Measurements from ENCODE around the gene SMAD6. TPM values are rescaled to one million over a fixed set of nuclear protein-coding genes. Genes with fewer than 3 reads are reported as not detected.

SMAD6 gene
- total RNA-seq (2014; rRNA removed) (19.9 and 21.8 TPM in 2 replicates), Bru-seq, nascent RNA (percentile 82 among the genes with signal in this experiment), BruChase-seq, experiment 1, labeled RNA remaining after a 6-hour chase (percentile 68 among the genes with signal in this experiment), BruChase-seq, experiment 2, labeled RNA remaining after a 2-hour chase (percentile 79 among the genes with signal in this experiment)
- long read RNA-seq, full-length matches to known transcripts: 41 of 70 reads
- long read RNA-seq, partial matches to known transcripts: 0 of 70 reads
- long read RNA-seq, other reads (novel, unspliced or antisense): 29 of 70 reads

- H3K4me2 ChIP-seq (ENCODE audit: low read length): peak within 1 kb of the TSS; percentile 89
Observed at GRCh38 chr15:66702035-66702786, at the start of gene SMAD6. TSS of gene SMAD6 (plus strand) at chr15:66702236. CDS start at chr15:66703259, 1,023 bp downstream.

GRCh38 chr15:66652806-66653205 lies 49.2 kb upstream of the SMAD6 start:
- POLR2A ChIA-PET (ENCODE audit: unreplicated experiment): no interaction called here
- no peak overlapping the region for H3K27ac ChIP-seq (ENCODE audit: low read length)
- no peak overlapping the region for H3K4me3 ChIP-seq (ENCODE audit: low read length)
- intact Hi-C loops (cut with micrococcal nuclease): no loop called here
- CTCF ChIA-PET: no interaction called here
- H3K4me1 ChIP-seq (ENCODE audit: insufficient read depth, low read length): peaks cover 10% of the 10 kb centered on the region
- TF ChIP-seq EZH2phosphoT487 (IDR thresholded peaks at IDR 0.05; ENCODE audit: borderline replicate concordance, low read length) (no peak), CTCF (conservative IDR thresholded peaks at IDR 0.05; ENCODE audit: low read depth, low read length) (no peak), EZH2 (IDR thresholded peaks at IDR 0.05; ENCODE audit: low read length, unreplicated experiment) (no peak)
- no peaks in the 10 kb centered on the region for H3K27me3 ChIP-seq (ENCODE audit: low read length)
- no peak for ATAC-seq
- H2AFZ ChIP-seq (ENCODE audit: low read length): no peak overlapping the region
- DNase-seq: no peak
- no peaks in the 10 kb centered on the region for H3F3A ChIP-seq (ENCODE audit: low read length, unreplicated experiment)
- no peaks in the 10 kb centered on the region for H3K9me2 ChIP-seq (replicated peaks; ENCODE audit: low read length)
- no peaks in the 10 kb centered on the region for H4K20me1 ChIP-seq (ENCODE audit: low read length)
- H3K9me3 ChIP-seq (ENCODE audit: low read length): no peaks in the 10 kb centered on the region
- no peak overlapping the region for H3K4me2 ChIP-seq (ENCODE audit: low read length)
- H3K36me3 ChIP-seq (ENCODE audit: low read depth, low read length): no peaks in the 10 kb centered on the region
- no peak overlapping the region for H3K9ac ChIP-seq (ENCODE audit: low read length)
- BruUV-seq (replicated peaks): no TSS peak
- H3K79me2 ChIP-seq (ENCODE audit: low read length): no peaks in the 10 kb centered on the region

More at GRCh38 chr15:66702035-66702786, at the start of gene SMAD6:
- TSS peak; percentile 71 for BruUV-seq (replicated peaks)
- Histone ChIP-seq H3K9me2 (replicated peaks; ENCODE audit: low read length) (no peaks in the 10 kb centered on the region), H3K79me2 (ENCODE audit: low read length) (peaks cover 48% of the 10 kb centered on the region), H3K36me3 (ENCODE audit: low read depth, low read length) (no peaks in the 10 kb centered on the region), H3K9me3 (ENCODE audit: low read length) (no peaks in the 10 kb centered on the region), H2AFZ (ENCODE audit: low read length) (peak within 1 kb of the TSS; percentile 88), H3K27ac (ENCODE audit: low read length) (peak within 1 kb of the TSS; percentile 29), H3K27me3 (ENCODE audit: low read length) (no peaks in the 10 kb centered on the region), H3K4me3 (ENCODE audit: low read length) (peak within 1 kb of the TSS; percentile 81), H4K20me1 (ENCODE audit: low read length) (peaks cover 13% of the 10 kb centered on the region; the same call in 1 of the 2 replicates), H3K4me1 (ENCODE audit: insufficient read depth, low read length) (peaks cover 21% of the 10 kb centered on the region), H3F3A (ENCODE audit: low read length, unreplicated experiment) (no peaks in the 10 kb centered on the region), H3K9ac (ENCODE audit: low read length) (peak within 1 kb of the TSS; percentile 52)
- peak; percentile 59 for ATAC-seq
- ChIA-PET CTCF (interaction anchor here (2.0 kb wide), 1 partner anchor 149 kb away, joined by 5 read pairs; no protein-coding TSS in a partner anchor), POLR2A (ENCODE audit: unreplicated experiment) (interaction anchor here (0.5 to 0.7 kb wide), 3 partner anchors 39 to 473 kb away, joined by 4 to 8 read pairs (median 5); no protein-coding TSS in a partner anchor)
- intact Hi-C loops (cut with micrococcal nuclease): loop anchor here (2.0 to 5.0 kb wide), 2 partner anchors 73 to 150 kb away; no protein-coding TSS in a partner anchor
- TF ChIP-seq CTCF (conservative IDR thresholded peaks at IDR 0.05; ENCODE audit: low read depth, low read length) (no peak), EZH2 (IDR thresholded peaks at IDR 0.05; ENCODE audit: low read length, unreplicated experiment) (no peak), EZH2phosphoT487 (IDR thresholded peaks at IDR 0.05; ENCODE audit: borderline replicate concordance, low read length) (no peak)
- DNase-seq: peak; percentile 97
